ENCODE measurements around the gene CACNA2D3. TPM values are rescaled to one million over a fixed set of nuclear protein-coding genes. Genes with fewer than 3 reads are reported as not detected.

CACNA2D3 gene
- total RNA-seq, 1 donor from 2014 or later = 7.3 TPM

DNA sequence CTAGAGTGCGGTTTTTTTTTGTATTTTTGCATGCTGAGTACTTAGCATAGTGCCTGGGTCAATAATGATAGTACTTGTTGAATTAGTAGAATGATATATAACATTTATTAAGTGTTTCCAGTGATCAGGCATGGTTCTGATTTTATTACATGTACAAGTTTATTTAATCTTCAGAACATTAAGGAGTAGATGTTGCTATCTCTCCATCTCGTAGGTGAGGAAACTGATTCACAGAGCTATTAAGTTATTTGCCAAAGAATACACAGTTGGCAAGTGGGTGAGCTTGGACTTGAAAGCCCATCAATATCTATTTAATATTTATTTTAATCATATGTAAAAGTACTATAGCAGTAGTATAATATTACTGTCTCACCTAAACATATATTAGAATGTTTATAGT, 219.5 kb downstream of the CACNA2D3 start:
- no peaks in the 10 kb centered on the region for H3K27me3 ChIP-seq
- H3K27ac ChIP-seq = no peak overlapping the region
- no peaks in the 10 kb centered on the region for H3K36me3 ChIP-seq
- no peak overlapping the region for H3K4me3 ChIP-seq
- TF ChIP-seq, protein P1, sequence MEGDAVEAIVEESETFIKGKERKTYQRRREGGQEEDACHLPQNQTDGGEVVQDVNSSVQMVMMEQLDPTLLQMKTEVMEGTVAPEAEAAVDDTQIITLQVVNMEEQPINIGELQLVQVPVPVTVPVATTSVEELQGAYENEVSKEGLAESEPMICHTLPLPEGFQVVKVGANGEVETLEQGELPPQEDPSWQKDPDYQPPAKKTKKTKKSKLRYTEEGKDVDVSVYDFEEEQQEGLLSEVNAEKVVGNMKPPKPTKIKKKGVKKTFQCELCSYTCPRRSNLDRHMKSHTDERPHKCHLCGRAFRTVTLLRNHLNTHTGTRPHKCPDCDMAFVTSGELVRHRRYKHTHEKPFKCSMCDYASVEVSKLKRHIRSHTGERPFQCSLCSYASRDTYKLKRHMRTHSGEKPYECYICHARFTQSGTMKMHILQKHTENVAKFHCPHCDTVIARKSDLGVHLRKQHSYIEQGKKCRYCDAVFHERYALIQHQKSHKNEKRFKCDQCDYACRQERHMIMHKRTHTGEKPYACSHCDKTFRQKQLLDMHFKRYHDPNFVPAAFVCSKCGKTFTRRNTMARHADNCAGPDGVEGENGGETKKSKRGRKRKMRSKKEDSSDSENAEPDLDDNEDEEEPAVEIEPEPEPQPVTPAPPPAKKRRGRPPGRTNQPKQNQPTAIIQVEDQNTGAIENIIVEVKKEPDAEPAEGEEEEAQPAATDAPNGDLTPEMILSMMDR (IDR thresholded peaks at IDR 0.05) = no peak
- no peak for ATAC-seq
- intact Hi-C loops (cut with DNase I) = no loop called here
- no peaks in the 10 kb centered on the region for H3K4me1 ChIP-seq
- no peak for DNase-seq
- H3K9me3 ChIP-seq = no peaks in the 10 kb centered on the region

DNA sequence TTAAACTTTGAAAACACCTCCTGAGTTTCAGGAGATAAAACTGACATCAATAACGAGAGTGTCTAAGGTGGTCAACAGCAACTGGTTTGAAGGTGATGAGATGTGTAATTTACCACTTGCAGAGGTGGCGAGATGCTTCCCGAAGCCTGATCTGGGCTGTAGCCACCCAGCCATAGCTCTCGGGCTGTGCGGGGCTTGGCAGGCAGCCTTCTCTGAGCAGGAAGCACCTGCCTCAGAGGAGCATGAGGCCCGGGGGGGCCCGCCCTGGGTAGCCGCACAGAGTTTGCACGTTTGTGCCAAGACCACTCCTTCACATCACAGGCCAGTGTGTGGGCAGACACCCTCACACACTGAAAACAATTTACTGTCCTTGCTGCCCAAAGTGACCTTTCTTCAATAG, 220.3 kb downstream of the CACNA2D3 start:
- Histone ChIP-seq H3K4me3 (no peak overlapping the region), H3K27ac (no peak overlapping the region), H3K9me3 (no peaks in the 10 kb centered on the region), H3K4me1 (no peaks in the 10 kb centered on the region), H3K36me3 (no peaks in the 10 kb centered on the region), H3K27me3 (no peaks in the 10 kb centered on the region)
- ATAC-seq (no peak), DNase-seq (no peak)
- TF ChIP-seq, protein P1 (IDR thresholded peaks at IDR 0.05) = no peak
- intact Hi-C loops (cut with DNase I) = no loop called here

DNA sequence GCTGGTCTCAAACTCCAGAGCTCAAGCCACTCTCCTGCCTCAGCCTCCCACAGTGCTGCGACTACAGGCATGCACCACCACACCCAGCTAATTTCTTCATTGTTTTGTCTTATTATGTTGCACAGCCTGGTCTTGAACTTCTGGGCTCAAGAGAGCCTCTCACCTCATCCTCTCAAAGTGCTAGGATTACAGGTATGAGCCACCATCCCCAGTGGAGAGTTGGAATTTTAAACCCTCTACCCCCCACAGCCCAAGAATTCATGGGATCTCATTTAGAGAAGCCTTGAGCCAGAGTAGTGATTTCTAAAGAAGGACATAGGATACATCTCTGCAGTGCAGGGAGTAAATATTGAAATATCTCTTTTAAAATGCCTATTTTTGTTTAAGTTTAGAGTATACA, 221.1 kb downstream of the CACNA2D3 start:
- no peak overlapping the region for H3K27ac ChIP-seq
- TF ChIP-seq, protein P1 (IDR thresholded peaks at IDR 0.05) = no peak
- no peaks in the 10 kb centered on the region for H3K27me3 ChIP-seq
- no peaks in the 10 kb centered on the region for H3K36me3 ChIP-seq
- H3K4me3 ChIP-seq = no peak overlapping the region
- intact Hi-C loops (cut with DNase I) = no loop called here
- ATAC-seq (no peak), DNase-seq (no peak)
- H3K9me3 ChIP-seq = no peaks in the 10 kb centered on the region
- H3K4me1 ChIP-seq = no peaks in the 10 kb centered on the region

DNA sequence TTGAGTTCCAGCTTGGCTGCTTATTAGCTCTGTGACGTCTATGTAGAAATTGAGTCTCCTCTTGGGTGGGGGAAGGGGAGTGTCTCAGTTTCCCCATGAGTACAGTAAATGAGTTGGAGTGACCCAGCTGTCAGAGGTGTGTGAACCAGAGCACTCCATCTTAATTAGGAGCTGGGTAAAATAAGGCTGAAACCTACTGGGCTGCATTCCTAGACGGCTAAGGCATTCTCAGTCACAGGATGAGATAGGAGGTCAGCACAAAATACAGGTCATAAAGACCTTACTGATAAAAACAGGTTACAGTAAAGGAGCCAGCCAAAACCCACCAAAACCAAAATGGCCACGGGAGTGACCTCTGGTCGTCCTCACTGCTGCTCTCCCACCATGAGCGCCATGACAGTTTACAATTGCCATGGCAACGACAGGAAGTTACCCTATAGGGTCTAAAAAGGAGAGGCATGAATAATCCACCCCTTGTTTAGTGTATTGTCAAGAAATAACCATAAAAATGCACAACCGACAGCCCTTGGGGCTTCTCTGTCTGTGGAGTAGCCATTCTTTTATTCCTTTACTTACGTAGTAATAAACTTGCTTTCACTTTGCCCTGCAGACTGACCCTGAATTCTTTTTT, 222.4 kb downstream of the CACNA2D3 start:
- intact Hi-C loops (cut with DNase I) = no loop called here
- H3K4me3 ChIP-seq = no peak overlapping the region
- DNase-seq = no peak
- no peak for ATAC-seq
- no peaks in the 10 kb centered on the region for H3K27me3 ChIP-seq
- no peaks in the 10 kb centered on the region for H3K4me1 ChIP-seq
- no peaks in the 10 kb centered on the region for H3K36me3 ChIP-seq
- TF ChIP-seq, protein P1 (IDR thresholded peaks at IDR 0.05) = no peak
- H3K27ac ChIP-seq = no peak overlapping the region
- H3K9me3 ChIP-seq = no peaks in the 10 kb centered on the region

DNA sequence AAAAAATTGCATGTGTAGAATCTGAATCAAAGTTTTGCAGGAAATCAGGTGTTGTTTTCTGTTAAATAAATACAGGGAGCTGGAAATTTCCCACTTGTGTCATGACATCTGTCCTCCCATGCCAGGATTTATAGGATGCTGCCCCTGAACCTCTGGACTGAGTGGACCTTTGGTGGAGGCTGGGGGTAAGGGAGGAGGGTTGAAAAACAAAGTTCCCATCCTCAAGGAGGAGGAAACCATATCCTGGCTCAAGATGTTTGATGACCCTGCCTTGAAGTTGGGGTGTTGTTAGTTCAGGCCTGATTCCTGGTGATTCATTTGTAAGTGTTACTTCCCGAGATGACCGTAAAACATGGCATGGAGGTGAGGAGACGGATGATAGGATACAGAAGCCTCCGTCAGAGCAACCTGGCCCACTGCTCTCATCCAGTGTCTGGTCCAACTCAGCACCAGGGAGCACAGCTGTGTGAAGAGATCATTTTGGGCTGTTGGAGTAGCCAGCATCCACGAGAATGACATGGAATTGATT, 223.6 kb downstream of the CACNA2D3 start:
- Histone ChIP-seq H3K4me1 (no peaks in the 10 kb centered on the region), H3K27me3 (no peaks in the 10 kb centered on the region), H3K4me3 (no peak overlapping the region), H3K9me3 (no peaks in the 10 kb centered on the region), H3K36me3 (no peaks in the 10 kb centered on the region), H3K27ac (no peak overlapping the region)
- no peak for ATAC-seq
- TF ChIP-seq, protein P1 (IDR thresholded peaks at IDR 0.05) = no peak
- intact Hi-C loops (cut with DNase I) = no loop called here
- DNase-seq = no peak

DNA sequence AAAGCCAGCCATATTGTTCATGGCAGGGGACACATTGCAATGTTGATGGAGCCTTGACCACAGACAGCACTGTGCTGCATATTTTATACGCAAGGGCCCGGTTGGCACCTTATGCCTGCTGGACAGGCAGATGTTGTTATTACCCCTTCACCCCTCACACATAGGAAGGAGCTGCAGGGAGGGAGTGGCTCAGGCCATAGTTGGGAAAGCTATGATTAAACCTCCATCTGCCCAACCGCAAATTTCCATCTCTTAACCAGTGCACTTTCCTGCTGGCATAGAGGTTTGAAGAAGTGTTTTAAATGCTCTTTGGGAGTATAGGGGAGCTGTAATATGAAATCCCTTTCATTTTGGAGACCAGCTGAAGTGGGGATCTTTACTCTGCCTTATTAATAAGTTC, 224.7 kb downstream of the CACNA2D3 start:
- Histone ChIP-seq H3K4me1 (no peaks in the 10 kb centered on the region), H3K36me3 (no peaks in the 10 kb centered on the region), H3K27me3 (no peaks in the 10 kb centered on the region), H3K27ac (no peak overlapping the region), H3K9me3 (no peaks in the 10 kb centered on the region), H3K4me3 (no peak overlapping the region)
- intact Hi-C loops (cut with DNase I) = no loop called here
- ATAC-seq (no peak), DNase-seq (no peak)
- TF ChIP-seq, protein P1 (IDR thresholded peaks at IDR 0.05) = no peak

All from upper lobe of right lung (tissue), 1 donor.